Tongue (tissue), 2 donors: ENCODE data around the gene USP32. TPM values are rescaled to one million over a fixed set of nuclear protein-coding genes. Genes with fewer than 3 reads are reported as not detected.
A peak's percentile ranks its signal among the peaks of the same experiment; 100 is the strongest.
"Not testable (repeated sequence)": the region's sequence is repeated elsewhere in the genome, so short reads cannot be mapped to it uniquely, and the experiment has no call there.

Experiments
- DNase-seq: peaks from one replicate; pipeline ENCODE4 v3.0.0-alpha.2; 2015
- total RNA-seq: library from RNA; depleted of rRNA; stranded (reverse); fragments of >200 nt; gene quantifications from one replicate; pipeline ENCODE4 v1.2.3, GENCODE V29; 2014

USP32 gene
- total RNA-seq, 1 donor from 2014 or later: 49.0 TPM

GRCh38 chr17:60330731-60331130, 61.2 kb downstream of the USP32 start:
- DNase-seq: no peak

GRCh38 chr17:60328679-60329078, 63.3 kb downstream of the USP32 start:
- no peak for DNase-seq

- DNase-seq: no peak
Observed at GRCh38 chr17:60327901-60328273, 64.0 kb downstream of the USP32 start.

GRCh38 chr17:60327134-60327900, 64.6 kb downstream of the USP32 start:
- peak; percentile 2 for DNase-seq

DNA sequence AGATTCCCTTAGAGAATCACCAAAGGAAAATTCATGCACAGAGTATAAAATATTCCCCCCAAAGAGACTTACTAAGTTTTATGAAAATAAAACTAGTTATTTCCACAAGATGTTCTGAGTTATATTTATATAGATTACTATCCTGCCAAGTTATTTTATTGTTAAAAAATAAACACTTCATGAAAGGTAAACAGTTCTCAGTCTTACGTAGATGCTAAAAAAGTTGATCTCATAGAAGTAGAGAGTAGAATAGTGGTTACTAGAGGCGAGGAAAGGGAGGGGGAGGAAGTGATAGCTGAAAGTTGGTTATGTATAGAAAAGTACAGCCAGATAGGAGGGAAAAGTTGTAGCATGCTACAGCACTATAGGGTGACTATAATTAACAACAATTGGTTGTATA, 65.2 kb downstream of the USP32 start:
- DNase-seq: peak; percentile 5

- no peak for DNase-seq
Observed at GRCh38 chr17:60325730-60326524, 66.0 kb downstream of the USP32 start.

DNA sequence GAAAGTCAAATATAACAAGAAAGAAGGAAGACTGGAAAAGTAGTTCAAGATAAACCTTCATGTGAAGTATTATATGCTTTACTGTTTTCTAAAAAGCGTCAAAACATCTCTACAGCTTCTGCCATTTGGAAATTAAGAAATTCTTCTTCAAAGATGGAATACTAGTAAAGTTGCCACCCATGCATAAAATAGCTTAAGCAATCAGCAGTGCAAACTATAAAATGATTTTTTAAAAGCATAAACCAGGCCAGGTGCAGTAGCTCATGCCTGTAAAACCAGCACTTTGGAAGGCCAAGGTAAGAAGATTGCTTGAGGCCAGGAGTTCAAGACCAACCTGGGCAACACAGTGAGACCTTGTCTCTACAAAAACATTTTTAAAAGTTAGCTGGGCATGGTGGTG, 68.2 kb downstream of the USP32 start:
- no peak for DNase-seq

- no peak for DNase-seq
Observed at GRCh38 chr17:60322056-60322387, 69.9 kb downstream of the USP32 start.

DNA sequence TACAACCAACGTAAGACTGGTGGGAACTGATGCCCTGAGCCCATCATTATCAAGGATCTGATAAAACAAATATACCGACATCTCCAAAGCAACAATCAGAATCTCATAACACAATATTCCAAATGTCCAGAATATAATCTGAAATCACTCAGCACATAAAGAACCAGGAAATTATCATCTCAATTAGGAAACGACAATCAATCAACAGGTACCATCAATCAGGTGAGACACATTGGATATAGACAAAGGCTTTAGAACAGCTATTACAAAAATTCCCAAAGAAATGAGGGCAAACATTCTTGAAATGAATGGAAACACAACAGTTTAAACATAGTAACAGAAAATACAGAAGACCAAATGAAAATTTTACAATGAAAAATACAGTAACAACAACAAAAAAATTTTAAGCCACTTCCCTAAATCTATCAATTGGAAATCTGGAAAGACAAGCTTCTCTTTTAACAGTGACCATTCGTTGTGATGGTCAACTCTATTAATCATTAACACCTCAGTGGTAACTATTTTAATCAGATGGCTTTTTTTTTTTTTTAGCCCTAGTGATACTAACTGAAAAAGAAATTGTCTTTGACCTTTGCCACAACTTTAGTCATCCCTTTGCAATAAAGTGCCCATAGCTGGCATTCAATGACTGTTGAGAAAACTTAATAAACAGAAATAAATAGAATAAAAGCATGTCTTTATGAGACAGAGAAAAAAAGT, 70.4 kb downstream of the USP32 start:
- DNase-seq: no peak

- no peak for DNase-seq
Observed at GRCh38 chr17:60318830-60319229, 73.1 kb downstream of the USP32 start.

DNA sequence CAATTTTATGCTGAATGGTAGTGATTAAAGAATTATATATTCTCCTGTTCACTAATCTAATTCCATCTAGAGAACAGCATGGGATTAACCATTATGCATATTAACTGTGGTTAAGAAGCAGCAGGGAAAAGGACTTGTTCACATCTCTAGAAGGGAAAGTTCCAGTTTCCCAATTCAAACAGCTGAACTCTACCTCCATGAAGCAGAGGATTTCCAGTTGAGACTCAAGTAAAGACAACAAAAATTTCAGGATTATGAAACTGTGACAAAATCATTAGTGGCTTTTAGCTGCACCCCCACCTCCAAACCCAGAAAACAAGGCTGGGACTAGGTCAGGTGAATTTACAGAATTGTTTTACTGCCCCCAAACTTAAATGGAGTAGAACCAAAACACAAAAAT, 73.6 kb downstream of the USP32 start:
- DNase-seq: no peak

- no peak for DNase-seq
Observed at GRCh38 chr17:60315650-60316049, 76.3 kb downstream of the USP32 start.

- not testable (repeated sequence) for DNase-seq
Observed at GRCh38 chr17:60314900-60315299, 77.0 kb downstream of the USP32 start.

- no peak for DNase-seq
Observed at GRCh38 chr17:60314423-60314822, 77.5 kb downstream of the USP32 start.

GRCh38 chr17:60311936-60312335, 80.0 kb downstream of the USP32 start:
- DNase-seq: peak; percentile 14

DNA sequence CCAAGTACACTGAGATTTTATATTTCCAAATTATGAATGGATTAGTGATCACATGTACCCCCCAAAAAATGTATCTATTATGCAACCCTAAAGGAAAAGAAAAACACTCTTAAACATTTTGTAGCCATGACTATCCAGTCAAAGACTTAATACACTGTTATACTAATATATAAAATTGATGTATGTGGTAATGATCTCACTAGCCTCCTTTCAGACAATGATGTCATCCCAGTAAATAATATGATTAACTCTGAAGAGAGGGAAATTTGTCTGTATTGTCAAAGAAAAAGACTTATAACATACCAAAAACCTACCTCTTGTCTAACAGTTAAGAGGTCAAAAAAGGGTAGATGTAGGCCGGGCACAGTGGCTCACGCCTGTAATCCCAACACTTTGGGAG, 80.7 kb downstream of the USP32 start:
- DNase-seq: no peak

GRCh38 chr17:60305141-60305540, 86.8 kb downstream of the USP32 start:
- DNase-seq: no peak

DNA sequence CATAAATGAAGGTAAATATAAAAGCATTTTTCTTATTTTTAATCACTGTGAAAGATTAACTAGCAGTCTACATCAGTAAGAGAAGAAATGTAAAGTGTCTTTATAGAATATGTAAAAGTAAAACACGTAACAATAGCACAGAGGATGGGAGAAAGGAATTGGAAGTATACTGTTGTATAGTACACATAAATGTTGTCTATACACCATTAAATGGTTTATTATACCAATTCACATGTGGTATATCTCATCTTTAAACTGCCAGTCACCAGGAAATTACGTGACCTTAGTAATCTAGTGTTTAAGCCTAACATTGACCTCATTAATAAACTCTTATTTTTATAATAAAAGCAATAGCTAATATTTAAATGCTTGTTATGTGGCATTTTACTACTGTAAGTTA, 87.4 kb downstream of the USP32 start:
- DNase-seq: no peak

- no peak for DNase-seq
Observed at GRCh38 chr17:60303406-60304099, 88.4 kb downstream of the USP32 start.

DNA sequence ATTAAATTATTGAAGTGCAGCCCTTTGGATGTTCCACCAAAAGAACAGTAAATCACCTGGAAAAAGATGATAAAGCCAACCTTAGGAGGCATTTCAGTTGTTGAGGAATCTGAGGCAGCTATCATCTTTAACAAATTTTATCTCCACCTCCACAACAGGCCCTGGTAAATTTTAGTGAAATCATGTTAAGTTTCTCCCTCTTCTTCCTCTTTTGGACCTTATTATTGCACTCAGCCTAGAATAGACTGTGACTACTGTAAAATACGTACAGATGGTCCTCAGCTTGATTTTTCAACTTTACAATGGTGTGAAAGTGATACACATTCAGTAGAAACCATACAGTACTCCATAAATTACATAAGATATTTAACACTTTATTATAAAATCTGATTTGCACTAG, 90.3 kb downstream of the USP32 start:
- no peak for DNase-seq

GRCh38 chr17:60300949-60301348, 91.0 kb downstream of the USP32 start:
- no peak for DNase-seq

- no peak for DNase-seq
Observed at GRCh38 chr17:60300011-60300410, 91.9 kb downstream of the USP32 start.
